ENCODE results near the gene KLHL40. TPM values are rescaled to one million over a fixed set of nuclear protein-coding genes. Genes with fewer than 3 reads are reported as not detected.
A peak's percentile ranks its signal among the peaks of the same experiment; 100 is the strongest.

KLHL40 gene
- total RNA-seq, 4 donors from 2014 or later: not detected

DNA sequence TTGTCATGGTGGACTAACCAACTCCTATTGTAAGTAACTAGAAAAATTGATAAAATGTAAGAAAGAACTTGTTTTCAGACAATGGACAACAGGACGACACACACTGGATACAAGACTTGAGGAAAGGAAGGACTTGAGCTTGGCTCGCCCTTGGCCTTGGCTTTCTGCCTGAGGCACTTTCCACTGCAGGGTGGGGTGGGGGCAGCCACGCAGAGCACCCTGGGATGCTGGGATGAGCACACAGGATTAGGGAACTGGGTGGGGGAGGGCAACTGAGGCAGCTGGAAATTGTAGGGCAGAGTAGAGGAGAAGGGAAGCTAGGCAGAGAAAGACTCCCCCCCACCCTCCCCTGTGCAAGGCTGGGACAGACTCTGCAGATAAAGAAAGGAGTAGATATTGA, 42.7 kb downstream of the KLHL40 start:
- Histone ChIP-seq H3K27me3 (no peaks in the 10 kb centered on the region), H3K36me3 (no peaks in the 10 kb centered on the region), H3K4me1 (peaks cover 5 to 17% of the 10 kb centered on the region in 2 donors), H3K9me3 (no peaks in the 10 kb centered on the region), H3K4me3 (replicated peaks in 1 of 3) (no peak overlapping the region), H3K27ac (no peak overlapping the region)
- WGBS, 2 donors: 22 to 27% methylated on average over 3 of the region's 3 CpGs
- TF ChIP-seq, protein P1, sequence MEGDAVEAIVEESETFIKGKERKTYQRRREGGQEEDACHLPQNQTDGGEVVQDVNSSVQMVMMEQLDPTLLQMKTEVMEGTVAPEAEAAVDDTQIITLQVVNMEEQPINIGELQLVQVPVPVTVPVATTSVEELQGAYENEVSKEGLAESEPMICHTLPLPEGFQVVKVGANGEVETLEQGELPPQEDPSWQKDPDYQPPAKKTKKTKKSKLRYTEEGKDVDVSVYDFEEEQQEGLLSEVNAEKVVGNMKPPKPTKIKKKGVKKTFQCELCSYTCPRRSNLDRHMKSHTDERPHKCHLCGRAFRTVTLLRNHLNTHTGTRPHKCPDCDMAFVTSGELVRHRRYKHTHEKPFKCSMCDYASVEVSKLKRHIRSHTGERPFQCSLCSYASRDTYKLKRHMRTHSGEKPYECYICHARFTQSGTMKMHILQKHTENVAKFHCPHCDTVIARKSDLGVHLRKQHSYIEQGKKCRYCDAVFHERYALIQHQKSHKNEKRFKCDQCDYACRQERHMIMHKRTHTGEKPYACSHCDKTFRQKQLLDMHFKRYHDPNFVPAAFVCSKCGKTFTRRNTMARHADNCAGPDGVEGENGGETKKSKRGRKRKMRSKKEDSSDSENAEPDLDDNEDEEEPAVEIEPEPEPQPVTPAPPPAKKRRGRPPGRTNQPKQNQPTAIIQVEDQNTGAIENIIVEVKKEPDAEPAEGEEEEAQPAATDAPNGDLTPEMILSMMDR (IDR thresholded peaks at IDR 0.05): no peak
- TF ChIP-seq POLR2A (IDR thresholded peaks at IDR 0.05): no peak
- intact Hi-C loops (cut with DNase I): no loop called here
- peak; percentile 49 to 51 for DNase-seq

DNA sequence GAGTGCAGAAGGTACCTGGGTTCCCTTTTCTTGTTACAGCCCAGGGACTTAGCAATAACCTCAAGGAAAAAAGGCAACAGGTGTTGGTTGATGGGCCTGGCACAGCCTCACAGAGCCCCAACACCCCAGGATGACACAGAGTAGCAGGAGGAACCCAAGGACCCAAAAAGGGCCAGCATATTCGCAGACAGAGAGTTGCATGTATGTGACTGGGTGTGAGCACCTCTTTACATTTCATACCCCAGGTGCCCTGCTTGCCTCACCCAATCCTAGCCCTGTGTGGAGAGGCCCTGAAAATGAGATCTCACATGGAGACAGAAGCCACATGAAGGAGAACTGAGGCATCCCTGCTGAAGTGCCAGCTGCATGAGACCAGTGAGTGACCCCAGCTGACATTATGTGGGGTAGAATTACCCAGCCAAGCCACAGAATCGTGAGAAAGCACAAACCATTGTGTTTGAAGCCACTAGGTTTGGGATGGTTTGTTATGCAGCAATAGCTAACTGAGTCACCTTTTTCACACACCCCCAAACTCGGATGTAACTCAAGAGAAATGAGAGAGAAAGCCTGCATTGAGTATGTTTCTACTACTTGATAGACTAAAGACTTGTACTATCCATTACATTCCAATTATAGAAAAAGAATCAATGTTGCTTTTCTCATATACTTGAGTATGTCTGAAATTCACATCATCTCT, 43.5 kb downstream of the KLHL40 start:
- Histone ChIP-seq H3K9me3 (no peaks in the 10 kb centered on the region), H3K4me1 (peaks cover 5 to 17% of the 10 kb centered on the region in 2 donors), H3K27me3 (no peaks in the 10 kb centered on the region), H3K27ac (peak overlapping the region in 1 of 3 donors; percentile 56), H3K4me3 (replicated peaks in 1 of 3) (no peak overlapping the region), H3K36me3 (no peaks in the 10 kb centered on the region)
- WGBS, 2 donors: 81 to 99% methylated on average over 3 of the region's 3 CpGs
- no peak for TF ChIP-seq POLR2A (IDR thresholded peaks at IDR 0.05)
- TF ChIP-seq, protein P1 (IDR thresholded peaks at IDR 0.05): no peak
- intact Hi-C loops (cut with DNase I): no loop called here
- DNase-seq: no peak

DNA sequence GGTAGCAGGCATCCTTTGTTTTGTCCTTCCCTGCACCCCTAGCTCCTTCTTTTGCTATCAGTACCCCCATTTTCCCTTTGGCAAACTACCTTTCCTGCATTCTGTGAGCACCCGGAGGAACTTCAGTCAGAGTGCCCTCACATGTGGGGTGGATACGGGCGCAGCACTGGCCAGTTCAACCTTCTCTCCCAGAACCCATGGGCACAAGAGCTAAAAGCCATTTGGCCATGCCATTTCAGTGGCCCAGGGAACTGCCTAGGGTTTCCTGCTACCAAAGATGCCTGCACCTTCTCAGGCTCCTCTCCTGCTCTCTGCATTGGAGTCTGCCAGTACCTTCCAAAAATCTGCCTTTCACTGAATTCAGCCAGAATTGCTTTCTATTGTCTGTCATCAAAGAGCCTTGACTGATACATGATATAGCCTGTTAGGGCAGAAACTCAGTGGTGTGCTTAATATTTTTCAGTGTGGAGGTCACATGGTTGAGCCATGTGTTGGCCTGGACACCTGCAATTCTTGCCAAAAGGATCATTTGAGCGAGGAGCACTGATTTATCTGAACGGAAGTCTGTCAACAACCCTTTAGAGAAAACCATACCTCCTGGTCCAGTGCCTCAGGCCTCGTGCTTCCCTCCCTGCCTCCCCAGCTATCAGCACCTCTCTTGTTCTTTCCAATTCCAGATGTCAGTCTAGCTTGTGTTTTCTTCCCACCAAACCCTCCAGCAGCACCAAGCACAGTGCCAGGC, 44.2 kb downstream of the KLHL40 start:
- H3K27ac ChIP-seq: peak overlapping the region in 2 of 3 donors; percentile 50 to 56
- TF ChIP-seq, protein P1 (IDR thresholded peaks at IDR 0.05): no peak
- no peak for TF ChIP-seq POLR2A (IDR thresholded peaks at IDR 0.05)
- DNase-seq: peak; percentile 50 to 60
- no peaks in the 10 kb centered on the region for H3K27me3 ChIP-seq
- no peaks in the 10 kb centered on the region for H3K36me3 ChIP-seq
- H3K4me1 ChIP-seq: peaks cover 5 to 17% of the 10 kb centered on the region in 2 donors
- no peaks in the 10 kb centered on the region for H3K9me3 ChIP-seq
- 53 to 54% methylated on average over 6 of the region's 6 CpGs for WGBS, 2 donors
- no peak overlapping the region for H3K4me3 ChIP-seq (replicated peaks in 1 of 3)
- intact Hi-C loops (cut with DNase I): no loop called here

DNA sequence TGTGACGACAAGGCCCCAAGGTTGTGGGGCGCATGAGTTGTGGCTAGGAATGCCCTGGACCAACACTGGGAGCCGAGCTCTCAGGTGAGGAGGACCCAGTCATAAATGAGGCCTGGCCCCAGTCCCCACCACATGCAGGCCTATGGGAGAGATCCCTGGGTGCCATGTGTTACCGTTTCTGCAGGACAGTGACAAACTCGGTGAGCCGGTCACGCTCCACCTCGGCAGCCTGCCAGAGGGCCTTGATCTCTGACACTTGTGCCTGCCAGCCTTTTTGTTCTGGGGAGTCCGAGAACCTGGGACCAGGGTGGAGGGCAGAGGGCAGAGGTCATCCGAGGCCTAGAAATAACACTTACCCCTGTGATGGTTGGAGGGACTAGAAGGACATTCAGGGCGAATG, 45.0 kb downstream of the KLHL40 start:
- intact Hi-C loops (cut with DNase I): no loop called here
- TF ChIP-seq POLR2A (IDR thresholded peaks at IDR 0.05): no peak
- TF ChIP-seq, protein P1 (IDR thresholded peaks at IDR 0.05): no peak
- Histone ChIP-seq H3K4me3 (replicated peaks in 1 of 3) (no peak overlapping the region), H3K36me3 (no peaks in the 10 kb centered on the region), H3K27me3 (no peaks in the 10 kb centered on the region), H3K27ac (peak overlapping the region in 2 of 3 donors; percentile 50 to 56), H3K4me1 (peaks cover 5 to 17% of the 10 kb centered on the region in 2 donors), H3K9me3 (no peaks in the 10 kb centered on the region)
- DNase-seq: no peak
- WGBS, 2 donors: 88 to 93% methylated on average over 7 to 11 of the region's 11 CpGs

All from thyroid gland (tissue), 4 donors.